ENCODE data around the gene PSME3IP1.
A peak's percentile ranks its signal among the peaks of the same experiment; 100 is the strongest.
"Not testable (repeated sequence)": the region's sequence is repeated elsewhere in the genome, so short reads cannot be mapped to it uniquely, and the experiment has no call there.

The PSME3IP1 gene

DNA sequence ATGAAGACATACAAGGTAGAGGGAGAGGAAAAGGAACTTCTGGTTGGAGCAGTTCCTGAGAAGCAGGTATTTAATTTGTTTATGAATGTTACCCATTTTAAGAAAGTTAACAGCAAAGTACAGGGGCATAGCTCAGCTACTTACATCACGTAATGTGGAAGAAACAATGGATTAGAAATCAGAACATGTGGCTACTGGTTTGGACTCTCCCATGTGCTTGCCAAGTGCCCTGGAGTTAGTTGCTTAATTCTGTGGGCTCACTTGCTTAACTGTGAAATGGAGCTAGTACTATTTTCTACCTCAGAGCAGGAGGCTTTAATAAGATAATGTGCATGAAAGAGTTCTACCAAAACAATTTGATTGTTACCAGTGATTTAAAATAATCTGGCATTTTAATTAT lies 27.6 kb upstream of the PSME3IP1 start:
- H3K4me3 ChIP-seq (ENCODE audit: control insufficient read depth, low read depth, low read length): no peak overlapping the region
- DNase-seq (ENCODE audit: low read depth): no peak
- TF ChIP-seq, protein P1, sequence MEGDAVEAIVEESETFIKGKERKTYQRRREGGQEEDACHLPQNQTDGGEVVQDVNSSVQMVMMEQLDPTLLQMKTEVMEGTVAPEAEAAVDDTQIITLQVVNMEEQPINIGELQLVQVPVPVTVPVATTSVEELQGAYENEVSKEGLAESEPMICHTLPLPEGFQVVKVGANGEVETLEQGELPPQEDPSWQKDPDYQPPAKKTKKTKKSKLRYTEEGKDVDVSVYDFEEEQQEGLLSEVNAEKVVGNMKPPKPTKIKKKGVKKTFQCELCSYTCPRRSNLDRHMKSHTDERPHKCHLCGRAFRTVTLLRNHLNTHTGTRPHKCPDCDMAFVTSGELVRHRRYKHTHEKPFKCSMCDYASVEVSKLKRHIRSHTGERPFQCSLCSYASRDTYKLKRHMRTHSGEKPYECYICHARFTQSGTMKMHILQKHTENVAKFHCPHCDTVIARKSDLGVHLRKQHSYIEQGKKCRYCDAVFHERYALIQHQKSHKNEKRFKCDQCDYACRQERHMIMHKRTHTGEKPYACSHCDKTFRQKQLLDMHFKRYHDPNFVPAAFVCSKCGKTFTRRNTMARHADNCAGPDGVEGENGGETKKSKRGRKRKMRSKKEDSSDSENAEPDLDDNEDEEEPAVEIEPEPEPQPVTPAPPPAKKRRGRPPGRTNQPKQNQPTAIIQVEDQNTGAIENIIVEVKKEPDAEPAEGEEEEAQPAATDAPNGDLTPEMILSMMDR (conservative IDR thresholded peaks at IDR 0.05; ENCODE audit: control insufficient read depth, insufficient read depth, low read depth, low read length): no peak

DNA sequence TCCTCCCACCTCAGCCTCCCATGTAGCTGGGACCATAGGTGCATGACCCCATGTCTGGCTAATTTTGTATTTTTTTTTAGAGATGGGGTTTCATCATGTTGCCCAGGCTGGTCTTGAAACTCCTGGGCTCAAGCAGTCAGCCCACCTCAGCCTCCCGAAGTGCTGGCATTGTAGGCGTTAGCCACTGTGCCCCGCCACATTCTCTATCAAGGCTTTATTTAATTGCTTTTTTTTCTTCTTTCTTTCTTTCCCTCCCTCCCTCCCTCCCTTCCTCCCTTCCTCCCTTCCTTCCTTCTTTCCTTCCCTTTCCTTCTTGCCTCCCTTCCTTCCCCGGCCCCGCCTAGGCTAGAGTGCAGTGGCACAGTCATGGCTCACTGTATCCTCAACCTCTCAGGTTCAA lies 23.9 kb upstream of the PSME3IP1 start:
- no peak overlapping the region for H3K4me3 ChIP-seq (ENCODE audit: control insufficient read depth, low read depth, low read length)
- TF ChIP-seq, protein P1 (conservative IDR thresholded peaks at IDR 0.05; ENCODE audit: control insufficient read depth, insufficient read depth, low read depth, low read length): no peak
- no peak for DNase-seq (ENCODE audit: low read depth)

DNA sequence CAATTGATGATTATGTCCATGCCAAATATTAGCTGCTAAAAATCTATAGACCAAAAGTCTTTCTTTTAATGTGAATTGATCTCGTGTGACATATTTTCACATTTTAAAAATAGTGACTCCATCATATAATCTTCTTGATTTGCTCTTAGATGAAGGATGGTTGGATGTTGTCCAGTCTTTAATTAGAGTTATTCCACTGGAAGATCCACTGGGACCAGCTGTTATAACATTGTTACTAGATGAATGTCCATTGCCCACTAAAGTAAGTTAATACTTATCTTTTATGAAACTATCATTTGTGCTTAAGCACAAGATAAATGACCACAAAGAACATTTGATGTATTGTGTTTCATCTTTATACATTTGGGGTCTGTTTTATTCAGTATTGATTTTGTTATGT lies 23.1 kb upstream of the PSME3IP1 start:
- DNase-seq (ENCODE audit: low read depth): no peak

DNA sequence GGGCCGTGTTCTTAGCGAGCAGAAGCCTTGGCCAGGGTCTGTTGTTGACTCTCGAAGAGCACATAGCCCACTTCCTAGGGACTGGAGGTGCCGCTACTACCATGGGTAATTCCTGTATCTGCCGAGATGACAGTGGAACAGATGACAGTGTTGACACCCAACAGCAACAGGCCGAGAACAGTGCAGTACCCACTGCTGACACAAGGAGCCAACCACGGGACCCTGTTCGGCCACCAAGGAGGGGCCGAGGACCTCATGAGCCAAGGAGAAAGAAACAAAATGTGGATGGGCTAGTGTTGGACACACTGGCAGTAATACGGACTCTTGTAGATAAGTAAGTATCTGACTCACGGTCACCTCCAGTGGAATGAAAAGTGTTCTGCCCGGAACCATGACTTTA lies 18.8 kb upstream of the PSME3IP1 start:
- TF ChIP-seq, protein P1 (conservative IDR thresholded peaks at IDR 0.05; ENCODE audit: control insufficient read depth, insufficient read depth, low read depth, low read length): no peak
- DNase-seq (ENCODE audit: low read depth): no peak
- no peak overlapping the region for H3K4me3 ChIP-seq (ENCODE audit: control insufficient read depth, low read depth, low read length)

More for the DNA sequence above, 23.1 kb upstream of the PSME3IP1 start:
- TF ChIP-seq, protein P1 (conservative IDR thresholded peaks at IDR 0.05; ENCODE audit: control insufficient read depth, insufficient read depth, low read depth, low read length): no peak
- H3K4me3 ChIP-seq (ENCODE audit: control insufficient read depth, low read depth, low read length): no peak overlapping the region

DNA sequence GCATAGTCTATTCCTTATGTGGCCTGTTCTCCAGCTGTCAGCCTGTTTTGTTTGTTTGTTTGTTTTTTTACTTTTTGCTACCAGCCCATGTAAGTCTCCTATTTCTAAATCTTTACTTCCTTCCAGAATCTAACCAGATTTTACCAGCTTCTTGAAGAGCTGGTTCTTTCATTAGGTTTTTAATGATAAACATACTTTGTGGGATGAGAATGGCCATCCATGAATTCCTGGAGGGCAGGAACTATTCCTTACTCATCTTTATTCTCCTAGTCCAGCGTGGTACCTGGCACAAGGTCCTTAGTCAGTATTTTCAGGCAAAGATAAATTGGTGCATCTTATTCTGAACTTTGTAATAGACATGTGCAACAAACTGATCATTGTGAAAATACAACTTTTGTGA lies 17.6 kb upstream of the PSME3IP1 start:
- peak; percentile 39 for DNase-seq (ENCODE audit: low read depth)
- no peak overlapping the region for H3K4me3 ChIP-seq (ENCODE audit: control insufficient read depth, low read depth, low read length)
- TF ChIP-seq, protein P1 (conservative IDR thresholded peaks at IDR 0.05; ENCODE audit: control insufficient read depth, insufficient read depth, low read depth, low read length): no peak

DNA sequence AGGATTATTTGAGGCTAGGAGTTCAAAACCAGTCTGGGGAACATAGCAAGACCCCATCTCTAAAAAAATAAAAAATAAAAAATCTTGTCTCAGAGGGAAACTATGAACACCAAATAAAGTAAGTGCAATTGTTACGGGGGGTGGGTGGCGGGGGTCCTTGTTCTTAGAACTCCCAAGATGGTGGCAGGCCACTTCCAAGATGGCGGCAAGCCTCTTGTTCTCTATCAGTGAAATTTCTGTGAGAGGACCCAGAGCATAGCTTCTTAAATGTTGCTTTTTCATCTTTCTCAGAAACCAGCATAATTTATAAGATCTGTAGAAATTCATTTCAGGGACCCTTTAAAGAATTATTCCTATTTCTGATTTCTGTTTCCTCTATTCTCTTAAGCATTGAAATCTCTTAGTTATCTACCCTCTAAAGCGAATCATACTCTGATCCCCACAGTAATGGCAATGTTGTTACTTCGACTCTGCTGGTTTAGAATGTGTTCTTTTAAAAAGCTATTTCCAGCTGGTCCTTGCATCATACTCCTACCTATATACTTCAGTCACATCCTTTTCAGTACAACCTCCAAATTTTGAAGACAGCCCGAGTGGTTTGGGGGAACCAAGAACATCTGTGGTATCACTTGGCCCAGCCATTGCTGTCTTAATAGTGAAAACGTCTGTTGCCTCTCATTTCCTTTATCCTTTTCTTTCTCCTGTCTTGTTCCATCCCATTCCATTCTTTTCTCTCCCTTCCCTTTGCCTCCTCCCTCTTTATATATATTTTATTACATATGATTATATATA lies 16.5 kb upstream of the PSME3IP1 start:
- no peak overlapping the region for H3K4me3 ChIP-seq (ENCODE audit: control insufficient read depth, low read depth, low read length)
- DNase-seq (ENCODE audit: low read depth): no peak
- TF ChIP-seq, protein P1 (conservative IDR thresholded peaks at IDR 0.05; ENCODE audit: control insufficient read depth, insufficient read depth, low read depth, low read length): no peak

DNA sequence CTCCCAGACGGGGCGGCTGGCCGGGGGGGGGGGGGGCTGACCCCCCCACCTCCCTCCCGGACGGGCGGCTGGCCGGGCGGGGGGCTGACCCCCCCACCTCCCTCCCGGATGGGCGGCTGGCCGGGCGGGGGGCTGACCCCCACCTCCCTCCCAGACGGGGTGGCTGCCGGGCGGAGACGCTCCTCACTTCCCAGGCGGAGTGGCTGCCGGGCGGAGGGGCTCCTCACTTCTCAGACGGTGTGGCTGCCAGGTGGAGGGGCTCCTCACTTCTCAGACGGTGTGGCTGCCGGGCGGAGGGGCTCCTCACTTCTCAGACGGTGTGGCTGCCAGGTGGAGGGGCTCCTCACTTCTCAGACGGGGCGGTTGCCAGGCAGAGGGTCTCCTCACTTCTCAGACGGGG lies 15.1 kb upstream of the PSME3IP1 start:
- not testable (repeated sequence) for DNase-seq (ENCODE audit: low read depth); H3K4me3 ChIP-seq (ENCODE audit: control insufficient read depth, low read depth, low read length)

DNA sequence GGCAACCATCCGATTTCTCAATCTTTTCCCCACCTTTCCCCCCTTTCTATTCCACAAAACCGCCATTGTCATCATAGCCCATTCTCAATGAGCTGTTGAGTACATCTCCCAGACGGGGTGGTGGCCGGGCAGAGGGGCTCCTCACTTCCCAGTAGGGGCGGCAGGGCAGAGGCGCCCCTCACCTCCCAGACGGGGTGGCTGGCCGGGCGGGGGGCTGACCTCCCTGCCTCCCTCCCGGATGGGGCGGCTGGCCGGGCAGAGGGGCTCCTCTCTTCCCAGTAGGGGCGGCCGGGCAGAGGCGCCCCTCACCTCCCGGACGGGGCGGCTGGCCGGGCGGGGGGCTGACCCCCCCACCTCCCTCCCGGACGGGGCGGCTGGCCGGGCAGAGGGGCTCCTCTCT lies 14.5 kb upstream of the PSME3IP1 start:
- not testable (repeated sequence) for DNase-seq (ENCODE audit: low read depth); H3K4me3 ChIP-seq (ENCODE audit: control insufficient read depth, low read depth, low read length)

Data from fibroblast of mammary gland (primary cell).